Measurements from ENCODE around the gene COL23A1.
"Not testable (repeated sequence)": the region's sequence is repeated elsewhere in the genome, so short reads cannot be mapped to it uniquely, and the experiment has no call there.

The COL23A1 gene

DNA sequence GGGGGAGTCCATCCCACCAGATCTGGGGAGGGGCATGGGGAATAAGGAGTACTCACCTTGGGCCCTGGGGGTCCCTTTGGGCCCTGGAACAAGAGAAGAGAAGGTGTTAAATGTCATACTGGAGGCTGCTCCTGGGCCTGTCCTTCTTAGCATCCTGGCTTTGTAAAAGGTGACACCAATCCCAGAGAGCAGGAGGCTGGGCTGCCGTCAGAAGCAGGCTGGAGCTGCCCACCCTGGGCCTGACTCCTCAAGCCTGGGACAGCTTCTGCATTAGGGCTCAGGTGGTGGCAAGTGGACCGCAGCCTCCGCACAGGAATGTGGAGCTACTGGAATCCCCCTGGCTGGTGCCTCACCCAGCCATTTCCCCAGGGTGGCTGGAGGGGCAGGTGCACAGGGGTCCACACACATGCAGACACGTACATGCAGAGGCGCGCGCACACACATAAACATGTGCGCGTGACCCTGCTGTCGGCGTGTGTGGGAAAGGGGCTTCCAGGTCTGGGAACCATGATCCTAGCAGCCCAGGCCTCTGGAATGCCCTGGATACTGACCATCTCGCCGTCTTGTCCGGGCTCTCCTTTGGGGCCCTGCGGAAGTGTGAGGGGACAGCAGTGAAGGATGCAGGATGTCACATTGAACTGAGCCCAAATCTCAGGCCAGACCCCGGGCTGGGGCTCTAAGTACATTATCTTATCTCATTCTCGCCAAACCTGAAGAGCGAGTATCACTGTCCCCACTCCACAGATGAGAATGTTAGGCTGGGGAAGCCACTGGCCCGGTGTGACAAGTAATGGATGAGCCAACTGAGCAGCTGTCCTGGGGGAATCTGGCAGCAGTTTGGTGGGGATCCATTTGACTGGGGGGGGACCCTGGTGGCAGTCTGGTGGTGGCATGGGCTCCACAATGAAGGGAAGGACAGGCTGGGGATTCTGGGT lies 328.3 kb downstream of the COL23A1 start:
- DNase-seq (ENCODE audit: low read depth), result no peak

DNA sequence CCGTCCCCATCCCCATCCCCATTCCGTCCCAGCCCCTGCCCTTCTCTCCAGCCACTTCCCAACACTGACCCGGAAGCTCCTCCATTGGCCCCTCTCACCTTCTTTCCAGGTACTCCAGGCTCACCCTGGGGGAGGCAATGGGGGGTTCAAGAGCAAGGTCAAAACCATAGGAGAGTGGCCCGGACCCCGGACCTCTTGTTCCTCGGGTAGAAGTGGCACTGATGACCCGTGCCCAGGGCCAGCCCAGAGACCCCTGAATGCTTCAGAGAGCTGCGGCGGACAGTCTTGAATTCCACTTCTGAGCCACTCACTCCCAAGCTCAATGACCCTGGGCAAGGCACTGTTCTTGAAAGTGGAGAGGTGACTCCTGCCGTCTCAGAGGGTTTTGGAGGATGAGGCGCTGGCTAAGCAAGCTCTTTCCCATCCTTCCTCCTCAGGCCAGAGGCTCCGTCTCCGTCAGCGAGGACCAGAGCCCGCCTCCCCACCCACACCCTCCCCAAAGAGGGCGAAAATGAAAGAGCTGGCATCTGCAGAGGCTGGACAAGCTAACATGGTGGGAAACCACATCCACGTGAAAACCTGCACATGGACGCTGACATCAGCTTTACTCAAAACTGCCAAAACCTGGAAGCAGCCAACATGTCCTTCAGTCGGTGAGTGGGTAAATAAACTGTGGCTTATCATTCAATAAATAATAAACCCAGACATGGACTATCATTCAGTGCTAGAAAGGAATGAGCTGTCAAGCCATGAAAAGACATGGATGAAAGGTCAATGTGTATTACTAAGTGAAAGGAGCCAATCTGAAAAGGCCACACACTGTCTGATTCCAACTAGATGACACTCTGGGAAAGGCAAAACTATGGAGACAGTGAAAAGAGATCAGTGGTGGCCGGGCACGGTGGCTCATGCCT lies 330.3 kb downstream of the COL23A1 start:
- no peak for DNase-seq (ENCODE audit: low read depth)

DNA sequence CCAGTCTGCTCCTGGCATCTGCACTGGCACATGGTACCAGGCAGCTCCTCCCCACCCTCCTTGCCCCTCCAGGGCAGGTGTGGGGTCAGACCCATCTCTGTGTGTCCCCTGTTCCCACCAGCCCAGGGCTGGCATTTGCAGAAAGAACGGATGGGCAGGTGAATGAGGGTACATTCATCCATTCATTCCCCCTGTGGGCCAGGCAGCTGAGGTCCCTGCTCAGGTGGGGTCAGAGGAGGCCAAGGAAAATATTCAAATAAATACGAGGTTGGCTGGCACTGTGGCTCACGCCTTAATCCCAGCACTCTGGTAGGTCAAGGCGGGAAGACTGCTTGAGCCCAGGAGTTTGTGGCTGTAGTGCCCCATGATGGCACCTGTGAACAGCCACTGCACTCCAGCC lies 332.5 kb downstream of the COL23A1 start:
- DNase-seq (ENCODE audit: low read depth), result no peak

DNA sequence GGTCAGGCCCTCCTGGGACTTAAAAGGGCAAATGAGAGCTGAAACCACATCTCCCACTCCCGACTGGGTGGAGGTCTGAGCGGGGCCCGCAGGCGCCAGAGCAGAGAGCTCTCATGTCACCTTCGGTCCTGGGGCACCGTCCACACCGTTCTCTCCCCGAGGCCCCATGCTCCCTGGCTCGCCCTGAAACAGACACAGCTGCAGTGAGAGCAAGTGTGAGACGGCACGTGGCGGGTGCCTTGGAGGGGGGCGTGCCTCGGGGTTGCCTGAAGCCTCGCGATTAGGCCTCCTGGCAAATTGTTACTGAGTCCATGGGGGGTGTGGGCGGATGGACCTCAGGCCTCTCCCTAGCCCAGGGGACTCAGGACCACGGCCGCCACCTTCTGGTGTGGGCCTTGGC lies 333.4 kb downstream of the COL23A1 start:
- DNase-seq (ENCODE audit: low read depth), result no peak

DNA sequence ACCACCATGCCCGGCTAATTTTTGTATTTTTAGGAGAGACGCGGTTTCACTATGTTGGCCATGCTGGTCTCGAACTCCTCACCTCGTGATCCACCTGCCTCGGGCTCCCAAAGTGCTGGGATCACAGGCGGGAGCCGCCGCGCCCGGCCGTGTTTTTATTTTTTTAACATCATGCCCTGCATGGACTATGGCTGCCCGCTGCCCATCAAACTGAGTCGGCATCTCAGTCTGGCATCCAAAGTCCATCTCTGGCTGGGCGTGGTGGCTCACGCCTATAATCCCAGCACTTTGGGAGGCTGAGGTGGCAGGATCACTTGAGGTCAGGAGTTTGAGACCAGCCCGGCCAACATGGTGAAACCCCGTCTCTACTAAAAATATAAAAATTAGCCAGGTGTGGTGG lies 336.6 kb downstream of the COL23A1 start:
- not testable (repeated sequence) for DNase-seq (ENCODE audit: low read depth)

DNA sequence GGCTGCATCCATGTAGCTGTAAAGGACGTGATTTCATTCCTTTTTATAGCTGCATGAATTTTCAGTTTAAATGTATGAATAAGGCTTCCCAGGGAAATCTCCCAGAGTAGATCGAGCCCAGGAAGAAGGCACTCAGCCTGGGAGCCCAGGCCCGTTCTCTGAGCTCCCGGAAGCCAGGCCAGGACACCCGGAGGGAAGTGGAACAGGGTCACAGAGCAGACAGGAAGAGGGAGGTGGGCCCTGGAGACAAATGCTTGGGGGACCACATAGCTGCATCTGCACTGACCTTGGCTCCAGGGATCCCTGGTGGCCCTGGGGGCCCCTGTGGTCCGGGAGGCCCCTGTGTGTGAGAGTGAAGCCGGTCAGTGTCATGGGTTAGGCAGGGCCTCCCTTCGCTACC lies 337.9 kb downstream of the COL23A1 start:
- DNase-seq (ENCODE audit: low read depth), result no peak

DNA sequence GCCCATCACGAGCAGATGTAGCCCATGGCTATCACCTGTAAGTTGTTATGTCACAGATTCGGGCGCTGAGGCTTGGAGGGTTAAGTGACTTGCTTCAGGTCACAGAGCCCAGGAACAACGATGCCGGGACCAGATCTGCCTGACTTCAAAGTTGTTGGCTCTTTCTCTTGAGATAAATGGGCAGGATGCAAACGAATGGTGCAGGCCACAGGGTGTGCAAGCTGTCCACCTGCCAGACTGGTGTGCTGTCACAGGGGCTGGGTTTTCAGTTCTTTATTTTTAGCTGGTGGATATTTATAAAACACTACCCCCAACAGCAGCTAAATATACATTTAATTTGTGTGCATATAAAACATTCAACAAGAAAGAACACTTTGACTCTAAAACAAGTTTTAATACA lies 339.9 kb downstream of the COL23A1 start:
- no peak for DNase-seq (ENCODE audit: low read depth)

DNA sequence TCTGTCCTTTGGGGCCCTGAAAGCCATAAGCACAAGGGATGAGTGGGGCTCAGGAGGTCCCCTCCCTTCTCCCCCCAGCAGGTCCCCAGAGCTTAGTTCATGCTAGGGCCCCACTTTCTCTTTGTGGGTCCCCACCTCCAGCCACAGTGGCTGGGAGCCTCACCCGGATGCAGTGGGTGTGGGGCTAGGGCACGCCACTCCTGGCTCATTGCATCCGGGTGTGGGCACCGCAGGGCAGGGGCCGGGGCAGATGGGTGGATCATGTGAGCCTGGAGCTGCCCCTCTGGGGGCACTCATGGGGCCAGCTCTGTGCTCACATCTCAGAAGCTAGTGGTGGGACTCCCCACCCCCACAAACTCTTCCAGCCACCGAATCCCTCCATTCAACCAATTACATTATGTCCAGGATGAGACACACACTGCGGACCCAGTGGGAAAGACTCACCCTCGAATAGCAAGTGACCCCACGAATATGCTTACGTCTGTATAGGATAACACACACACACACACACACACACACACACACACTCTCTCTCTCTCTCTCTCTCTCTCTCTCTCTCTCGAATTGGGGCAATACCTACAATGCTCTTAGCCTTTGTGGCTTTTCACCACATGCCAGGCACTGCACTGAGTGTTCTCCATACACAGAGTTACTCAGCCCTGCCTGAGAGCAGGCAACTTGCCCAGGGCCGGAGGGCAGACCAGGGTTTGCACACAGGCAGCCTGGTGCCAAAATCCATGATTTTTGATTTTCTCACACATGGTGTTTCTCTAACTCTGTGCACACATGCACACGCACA lies 340.8 kb downstream of the COL23A1 start:
- DNase-seq (ENCODE audit: low read depth), result no peak

DNA sequence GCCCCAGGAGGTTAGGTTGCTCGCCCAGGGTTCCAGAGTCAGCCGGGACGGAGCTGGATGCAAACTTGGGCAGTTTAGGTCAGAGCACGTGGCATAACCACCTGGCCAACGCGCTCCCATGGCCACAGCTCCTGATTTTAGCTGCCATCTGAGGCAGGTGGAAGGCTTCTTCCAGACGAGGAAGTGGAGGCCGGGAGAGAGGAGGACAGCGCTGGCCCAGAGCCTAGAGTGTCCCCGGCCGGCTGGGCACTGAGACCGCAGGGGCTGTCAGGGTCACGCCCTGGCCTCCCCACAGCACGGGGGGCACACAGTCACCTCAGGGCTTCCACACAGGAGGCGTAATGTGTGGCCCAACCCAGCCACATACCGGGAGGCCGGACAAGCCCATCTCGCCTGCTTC lies 341.4 kb downstream of the COL23A1 start:
- DNase-seq (ENCODE audit: low read depth), result no peak

DNA sequence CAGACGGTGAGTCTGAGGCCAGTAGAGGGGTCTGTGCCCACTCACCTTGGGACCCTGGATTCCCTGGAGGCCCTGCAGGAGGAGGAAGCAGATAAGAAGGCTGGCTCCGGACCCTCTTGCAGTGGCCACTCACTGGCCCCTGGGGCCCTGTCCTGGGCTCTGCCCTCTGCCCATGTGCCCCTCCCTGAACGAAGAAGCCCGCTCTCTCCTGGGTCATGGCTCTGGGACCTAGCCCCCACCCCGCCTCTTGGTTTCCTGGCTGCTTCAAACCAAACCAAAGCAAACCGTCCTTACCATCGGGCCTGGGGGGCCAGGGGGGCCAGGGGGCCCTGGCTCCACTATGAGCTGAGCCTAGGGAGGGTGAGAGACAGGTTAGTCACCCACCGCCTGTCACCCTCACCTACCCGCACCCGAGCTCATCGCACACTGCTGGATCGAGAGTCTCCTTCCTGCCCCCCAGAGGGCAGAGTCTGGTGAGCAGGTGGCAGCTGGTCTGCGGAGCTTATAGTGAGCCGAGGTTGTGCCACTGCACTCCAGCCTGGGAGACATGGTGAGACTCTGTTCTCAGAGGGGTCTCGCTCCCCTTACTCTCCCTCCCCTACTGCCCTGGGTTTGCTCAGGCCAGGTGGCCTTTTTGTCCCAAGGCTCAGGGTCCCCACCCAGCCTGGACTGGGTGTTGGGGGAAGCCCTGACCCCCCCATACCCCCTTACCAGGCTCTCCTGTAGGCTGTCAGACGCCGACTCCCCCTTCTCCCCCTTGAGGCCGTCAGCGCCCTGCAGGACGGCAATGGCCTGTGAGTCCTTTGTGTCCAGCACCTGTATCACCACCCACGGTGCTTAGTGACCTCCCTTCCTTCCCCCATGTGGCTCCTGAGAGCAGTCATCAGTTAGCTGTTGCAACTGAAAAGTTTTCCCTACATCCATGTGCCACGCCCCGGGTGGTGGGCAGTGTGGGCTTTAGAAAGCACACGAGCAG lies 342.4 kb downstream of the COL23A1 start:
- DNase-seq (ENCODE audit: low read depth), result no peak

DNA sequence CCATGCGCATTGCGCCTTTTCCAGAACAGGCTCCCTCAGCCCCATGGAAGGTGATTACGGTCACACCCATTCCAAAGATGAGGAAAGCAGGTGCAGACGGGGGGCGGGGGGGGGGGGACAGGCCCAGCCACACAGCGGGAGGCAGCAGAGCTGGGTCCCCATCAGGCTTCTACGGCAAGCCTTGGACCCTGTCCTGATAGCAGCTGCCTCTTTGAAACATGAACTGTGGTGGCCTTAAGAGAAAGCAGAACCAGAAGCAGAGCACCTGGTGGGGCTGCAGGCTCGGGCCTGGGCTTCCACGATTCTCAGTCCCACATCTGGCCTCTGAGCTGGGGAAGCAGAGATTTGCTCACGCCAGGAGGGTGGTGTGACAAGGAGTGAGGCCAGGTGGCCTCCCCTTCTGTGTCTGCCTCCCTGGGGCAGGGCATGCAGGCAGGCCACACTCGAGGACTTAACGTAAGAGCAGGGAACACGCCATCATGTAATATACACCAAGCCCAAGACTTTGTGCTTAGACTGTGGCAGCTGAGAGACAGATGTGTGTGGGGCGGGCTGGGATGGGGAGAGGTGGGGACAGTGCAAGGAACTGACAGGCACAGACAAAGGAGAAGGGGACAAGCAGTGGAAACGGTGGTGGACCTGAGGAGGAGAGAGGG lies 343.4 kb downstream of the COL23A1 start:
- DNase-seq (ENCODE audit: low read depth), result no peak

DNA sequence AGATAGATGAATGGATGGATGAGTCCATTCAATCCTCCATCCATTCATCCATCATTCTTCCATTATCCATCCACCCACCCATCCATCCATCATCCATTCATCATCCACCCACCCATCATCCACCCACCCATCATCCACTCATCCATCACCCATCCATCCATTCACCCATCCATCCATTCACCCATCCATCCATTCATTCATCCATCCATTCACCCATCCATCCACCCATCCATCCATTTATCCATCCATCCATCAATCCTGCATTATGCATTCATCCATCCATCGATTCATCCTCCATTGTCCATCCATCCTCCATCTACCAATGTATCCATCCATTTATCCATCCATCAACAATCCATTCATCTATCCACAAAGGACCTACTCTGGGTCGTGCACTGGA lies 344.8 kb downstream of the COL23A1 start:
- DNase-seq (ENCODE audit: low read depth), result no peak

DNA sequence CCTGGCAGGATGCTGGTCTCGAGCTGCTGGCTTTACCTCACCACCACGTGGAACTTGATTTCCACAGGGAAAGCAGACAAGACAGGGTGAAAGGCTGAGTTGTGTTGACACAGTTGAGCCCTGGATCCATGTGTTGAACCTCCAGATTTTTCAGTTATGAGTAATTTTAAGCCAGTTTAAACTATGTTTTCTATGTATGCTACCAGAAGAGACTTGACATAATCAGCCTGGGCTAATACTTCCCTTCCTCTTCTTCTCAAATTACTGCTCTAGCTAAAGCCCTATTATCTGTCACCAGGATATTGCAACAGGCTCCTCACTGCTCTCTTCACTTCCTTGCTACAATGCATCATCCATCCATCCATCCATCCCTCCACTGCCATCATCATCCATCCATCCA lies 345.6 kb downstream of the COL23A1 start:
- DNase-seq (ENCODE audit: low read depth), result no peak

DNA sequence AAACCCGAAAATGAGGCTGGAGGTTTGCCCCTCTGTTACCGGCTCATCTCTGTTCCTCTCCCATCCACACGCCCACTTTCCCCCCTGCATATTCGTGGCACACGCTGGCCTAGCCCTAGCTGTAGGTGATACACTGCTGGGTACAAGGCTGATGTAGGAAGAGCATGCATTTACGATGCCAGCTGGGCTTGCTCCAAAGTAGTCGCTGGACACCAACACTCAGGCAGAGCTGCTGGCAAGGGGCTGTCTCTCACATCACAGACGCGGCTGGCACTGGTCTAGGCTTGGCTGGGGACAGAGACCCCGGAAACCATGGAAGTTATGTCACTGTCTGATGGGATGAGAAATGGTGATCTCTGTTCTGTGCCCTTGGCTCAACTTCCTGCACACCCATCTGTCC lies 347.8 kb downstream of the COL23A1 start:
- no peak for DNase-seq (ENCODE audit: low read depth)

DNA sequence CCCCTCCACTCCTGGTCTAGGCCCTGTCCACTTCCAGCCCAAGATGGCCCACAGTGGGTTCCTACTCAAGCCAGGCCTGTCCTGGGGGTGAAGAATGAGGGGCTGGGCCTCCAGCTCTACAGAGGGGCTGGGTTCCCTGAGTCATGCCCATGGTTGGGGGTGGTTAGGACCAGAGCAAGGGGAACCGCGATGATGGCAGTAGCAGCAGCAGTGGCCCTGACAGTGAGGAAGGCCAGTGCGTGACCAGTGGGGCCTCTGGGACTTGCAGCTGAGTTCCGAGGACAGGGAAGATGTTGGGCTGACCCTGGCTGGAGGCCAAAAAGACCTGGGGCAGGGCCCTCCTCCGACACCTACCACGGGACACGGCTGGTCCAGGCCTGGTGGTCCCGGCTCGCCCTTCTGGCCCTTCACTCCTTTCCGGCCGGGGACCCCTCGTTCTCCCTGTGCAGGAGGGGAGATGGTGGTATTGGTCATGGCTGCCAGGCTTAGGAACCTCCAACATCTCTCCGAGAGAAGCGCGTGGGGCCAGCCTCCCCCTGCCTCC lies 348.4 kb downstream of the COL23A1 start:
- no peak for DNase-seq (ENCODE audit: low read depth)

DNA sequence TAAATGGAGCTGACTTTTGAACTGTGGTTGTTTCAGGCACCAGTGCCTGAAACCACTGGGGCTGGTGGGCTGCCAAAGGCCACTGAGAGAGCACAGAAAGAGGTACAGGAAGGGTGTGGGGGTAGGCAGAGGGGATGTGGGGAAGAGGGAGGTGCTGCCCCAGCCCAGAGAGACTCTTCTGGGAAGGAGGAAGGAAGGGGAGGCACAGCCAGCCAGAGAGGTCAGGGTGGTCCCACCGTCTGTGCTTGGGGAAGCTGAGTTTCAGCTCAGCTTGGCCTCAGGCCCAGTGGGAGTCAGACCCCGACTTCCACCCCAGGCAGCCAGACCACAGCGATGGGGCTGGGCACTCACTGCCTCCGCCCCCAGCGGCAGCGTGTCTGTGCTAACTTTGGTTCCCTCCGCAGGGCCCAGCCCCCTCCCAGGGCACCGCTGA lies 348.9 kb downstream of the COL23A1 start:
- DNase-seq (ENCODE audit: low read depth), result no peak

DNA sequence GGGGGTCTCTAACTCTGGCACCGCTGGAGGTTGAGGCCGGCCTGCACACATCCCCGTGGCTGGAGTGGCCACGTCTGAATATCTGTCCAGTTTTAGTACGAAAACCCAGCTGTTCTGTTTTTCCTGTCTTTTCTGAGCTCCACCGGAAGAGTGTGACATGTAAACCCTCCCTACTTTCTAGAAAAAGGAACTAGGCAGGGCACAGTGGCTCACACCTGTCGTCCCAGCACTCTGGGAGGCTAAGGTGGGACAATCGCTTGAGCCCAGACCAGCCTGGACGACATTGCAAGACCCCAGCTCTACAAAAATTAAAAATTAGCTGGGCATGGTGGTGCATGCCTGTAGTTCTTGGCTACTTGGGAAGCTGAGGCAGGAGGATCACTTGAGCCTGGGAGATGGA lies 349.4 kb downstream of the COL23A1 start:
- DNase-seq (ENCODE audit: low read depth), result no peak

DNA sequence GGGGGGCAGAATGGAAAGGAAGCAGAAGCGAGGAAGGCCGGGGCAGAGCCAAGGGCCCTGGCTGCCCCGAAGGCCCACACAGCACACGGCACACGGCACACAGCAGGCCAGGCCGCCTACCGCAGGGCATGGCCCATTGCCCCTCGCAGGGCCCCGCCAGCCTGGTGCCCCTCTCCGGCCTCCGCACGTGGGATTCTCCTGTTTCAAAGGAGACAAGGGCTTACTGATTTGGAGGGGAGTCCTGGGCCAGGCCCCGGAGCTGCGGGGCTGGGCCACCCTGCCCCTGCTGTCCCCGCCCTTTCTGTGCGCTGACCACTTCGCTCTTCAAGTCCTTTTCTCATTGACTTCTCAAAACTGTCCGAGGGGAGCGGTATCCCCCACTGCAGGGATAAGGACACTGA lies 349.9 kb downstream of the COL23A1 start:
- no peak for DNase-seq (ENCODE audit: low read depth)

DNA sequence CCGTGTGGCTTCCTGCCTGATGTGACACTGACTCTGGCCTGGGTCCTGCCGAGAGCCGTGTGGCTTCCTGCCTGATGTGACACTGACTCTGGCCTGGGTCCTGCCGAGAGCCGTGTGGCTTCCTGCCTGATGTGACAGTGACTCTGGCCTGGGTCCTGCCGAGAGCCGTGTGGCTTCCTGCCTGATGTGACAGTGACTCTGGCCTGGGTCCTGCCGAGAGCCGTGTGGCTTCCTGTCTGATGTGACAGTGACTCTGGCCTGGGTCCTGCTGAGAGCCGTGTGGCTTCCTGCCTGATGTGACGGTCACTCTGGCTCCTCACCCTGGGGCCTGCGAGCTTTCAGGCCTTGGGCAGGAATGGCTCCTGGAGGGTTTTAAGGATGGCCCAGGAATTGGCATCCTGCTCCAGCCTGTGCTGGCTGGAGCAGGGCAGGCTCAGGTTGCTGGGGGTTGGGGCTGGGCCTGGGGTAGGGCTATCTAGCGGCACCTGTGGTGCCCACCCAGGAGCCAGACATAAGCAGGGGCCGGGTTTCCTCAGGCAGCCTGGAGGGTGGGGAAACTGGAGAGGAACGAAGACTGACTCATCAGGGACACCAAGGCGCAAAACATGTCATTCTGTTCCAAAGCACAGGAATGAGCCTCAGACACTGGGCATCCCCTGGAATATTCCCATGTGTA lies 350.4 kb downstream of the COL23A1 start:
- not testable (repeated sequence) for DNase-seq (ENCODE audit: low read depth)
